H9 (cell line): Measurements from ENCODE around the gene RCN2. TPM values are rescaled to one million over a fixed set of nuclear protein-coding genes. Genes with fewer than 3 reads are reported as not detected.

ENCODE experiments used
- DNase-seq: peaks from one replicate; pipeline ENCODE4 v3.0.0-alpha.2; 2017
- H2AFZ ChIP-seq: one replicate; pipeline ENCODE4 v1.6.1; 2013; ENCODE audit warnings: mild to moderate bottlenecking, low read length, control low read depth, moderate library complexity
- H2AK5ac ChIP-seq: 2 replicates; pipeline ENCODE4 v1.6.1; 2013; ENCODE audit warnings: low read length, control low read depth, mixed read lengths; ENCODE audit not compliant: insufficient read length
- H2BK120ac ChIP-seq: one replicate; pipeline ENCODE4 v1.6.1; 2013; ENCODE audit warnings: low read depth, mild to moderate bottlenecking, low read length, control low read depth, inconsistent platforms; ENCODE audit not compliant: poor library complexity, severe bottlenecking
- H2BK12ac ChIP-seq: 2 replicates; pipeline ENCODE4 v1.6.1; 2013; ENCODE audit warnings: low read length, control low read depth, mixed read lengths, low read depth; ENCODE audit not compliant: insufficient read length
- H2BK15ac ChIP-seq: 2 replicates; pipeline ENCODE4 v1.6.1; 2013; ENCODE audit warnings: low read depth, low read length, control low read depth
- H2BK20ac ChIP-seq: one replicate; pipeline ENCODE4 v1.6.1; 2013; ENCODE audit warnings: low read depth, mild to moderate bottlenecking, low read length, control low read depth, inconsistent platforms; ENCODE audit not compliant: poor library complexity, severe bottlenecking
- H2BK5ac ChIP-seq: 2 replicates; pipeline ENCODE4 v1.6.1; 2013; ENCODE audit warnings: low read length, control low read depth, mixed read lengths; ENCODE audit not compliant: insufficient read length
- H3K14ac ChIP-seq: 2 replicates; pipeline ENCODE4 v1.6.1; 2013; ENCODE audit warnings: low read length, control low read depth; ENCODE audit not compliant: insufficient read depth
- H3K18ac ChIP-seq: 2 replicates; pipeline ENCODE4 v1.6.1; 2013; ENCODE audit warnings: low read depth, mild to moderate bottlenecking, mixed read lengths, low read length, control low read depth; ENCODE audit not compliant: insufficient read length
- H3K23ac ChIP-seq: 2 replicates; pipeline ENCODE4 v1.6.1; 2013; ENCODE audit warnings: low read length, control low read depth, mixed read lengths, low read depth; ENCODE audit not compliant: insufficient read length
- H3K23me2 ChIP-seq: 2 replicates; pipeline ENCODE4 v1.6.1; 2013; ENCODE audit warnings: low read depth, mild to moderate bottlenecking, mixed read lengths, low read length, control low read depth; ENCODE audit not compliant: insufficient read length, poor library complexity, severe bottlenecking
- H3K27ac ChIP-seq: 2 replicates; pipeline ENCODE4 v1.5.1; 2013; ENCODE audit warnings: low read length, control low read depth, mixed read lengths, low read depth; ENCODE audit not compliant: insufficient read length
- H3K27me3 ChIP-seq: 2 replicates; pipeline ENCODE4 v1.6.1; 2013; ENCODE audit warnings: low read length, control low read depth, inconsistent platforms; ENCODE audit not compliant: insufficient read depth
- H3K4ac ChIP-seq: 2 replicates; pipeline ENCODE4 v1.6.1; 2013; ENCODE audit warnings: low read depth, mild to moderate bottlenecking, control low read depth, inconsistent platforms, low read length, moderate library complexity
- H3K4me1 ChIP-seq: 2 replicates; pipeline ENCODE4 v1.6.1; 2013; ENCODE audit warnings: low read length, control low read depth, inconsistent platforms; ENCODE audit not compliant: insufficient read depth
- H3K4me2 ChIP-seq: 2 replicates; pipeline ENCODE4 v1.6.1; 2013; ENCODE audit warnings: low read length, control low read depth, mixed read lengths; ENCODE audit not compliant: insufficient read length, insufficient read depth
- H3K56ac ChIP-seq: 2 replicates; pipeline ENCODE4 v1.6.1; 2013; ENCODE audit warnings: low read depth, mild to moderate bottlenecking, mixed read lengths, low read length, control low read depth; ENCODE audit not compliant: insufficient read length
- H3K79me1 ChIP-seq: 2 replicates; pipeline ENCODE4 v1.6.1; 2013; ENCODE audit warnings: low read depth, mild to moderate bottlenecking, moderate library complexity, low read length, control low read depth, inconsistent platforms; ENCODE audit not compliant: insufficient read depth, poor library complexity, severe bottlenecking
- H3K79me2 ChIP-seq: 2 replicates; pipeline ENCODE4 v1.6.1; 2013; ENCODE audit warnings: low read length, control low read depth, inconsistent platforms; ENCODE audit not compliant: insufficient read depth
- H3K9ac ChIP-seq: 2 replicates; pipeline ENCODE4 v1.6.1; 2013; ENCODE audit warnings: low read length, control low read depth, mixed read lengths; ENCODE audit not compliant: insufficient read length; ENCODE audit errors: extremely low read depth
- H3K9me3 ChIP-seq: one replicate; pipeline ENCODE4 v1.6.1; 2013; ENCODE audit warnings: low read depth, low read length, inconsistent platforms; ENCODE audit not compliant: control insufficient read depth
- H3T11ph ChIP-seq: one replicate; pipeline ENCODE4 v1.6.1; 2013; ENCODE audit warnings: mild to moderate bottlenecking, low read length, control low read depth, inconsistent platforms
- H4K20me1 ChIP-seq: one replicate; pipeline ENCODE4 v1.6.1; 2013; ENCODE audit not compliant: control insufficient read depth, insufficient read length, insufficient read depth
- H4K5ac ChIP-seq: 2 replicates; pipeline ENCODE4 v1.6.1; 2013; ENCODE audit warnings: low read depth, mild to moderate bottlenecking, mixed read lengths, low read length, control low read depth; ENCODE audit not compliant: insufficient read length
- H4K8ac ChIP-seq: replicated peaks from 2 replicates; pipeline ENCODE4 v1.6.1; 2013; ENCODE audit warnings: low read length, control low read depth, mixed read lengths, low read depth; ENCODE audit not compliant: insufficient read length
- H4K91ac ChIP-seq: 2 replicates; pipeline ENCODE4 v1.6.1; 2013; ENCODE audit warnings: low read depth, mild to moderate bottlenecking, moderate library complexity, mixed read lengths, low read length, control low read depth; ENCODE audit not compliant: insufficient read length
- H3K27ac Mint-ChIP-seq, 3 experiments: 2 replicates in 2 of 3; 3 replicates in 1 of 3; pipeline ENCODE4 v1.8.0; 2020 to 2021; ENCODE audit warnings: mixed read lengths in 3 of 3, mild to moderate bottlenecking in 1 of 3, moderate library complexity in 1 of 3
- H3K27me3 Mint-ChIP-seq: 2 replicates; pipeline ENCODE4 v1.8.0; 2021; ENCODE audit warnings: low read depth, mild to moderate bottlenecking, moderate library complexity, mixed read lengths
- H3K36me3 Mint-ChIP-seq, 3 experiments: 2 replicates in 2 of 3; 3 replicates in 1 of 3; pipeline ENCODE4 v1.8.0; 2020 to 2021; ENCODE audit warnings: low read depth in 3 of 3, mixed read lengths in 3 of 3; ENCODE audit not compliant: insufficient read depth in 1 of 3
- H3K4me1 Mint-ChIP-seq, 2 experiments: 2 replicates each; pipeline ENCODE4 v1.8.0; 2020; ENCODE audit warnings: mixed read lengths in 2 of 2
- H3K4me3 Mint-ChIP-seq, 2 experiments: 2 replicates in 1 of 2; 3 replicates in 1 of 2; pipeline ENCODE4 v1.8.0; 2020 to 2021; ENCODE audit warnings: mild to moderate bottlenecking in 2 of 2, mixed read lengths in 2 of 2, moderate library complexity in 1 of 2
- H3K9me3 Mint-ChIP-seq, 2 experiments: 2 replicates in 1 of 2; 3 replicates in 1 of 2; pipeline ENCODE4 v1.8.0; 2020; ENCODE audit warnings: mild to moderate bottlenecking in 2 of 2, mixed read lengths in 2 of 2, moderate library complexity in 1 of 2
- CTCF ChIP-seq: fragments of 200-600 bp; sonication (generic); conservative IDR thresholded peaks from 3 replicates; pipeline ENCODE4 v1.8.0; 2021; ENCODE audit warnings: antibody characterized with exemption, mild to moderate bottlenecking
- WGBS: extraction: QIAGEN DNeasy Blood & Tissue Kit; methylation state at CpG from one replicate; pipeline ENCODE4 v1.1.7; 2013; ENCODE audit warnings: missing lambda C conversion rate, low lambda C conversion rate, mixed read lengths; ENCODE audit not compliant: insufficient read length; ENCODE audit errors: extremely low coverage; 5-methylcytosine and 5-hydroxymethylcytosine counted together
- total RNA-seq: library from RNA; stranded (reverse); gene quantifications from 2 replicates; pipeline ENCODE4 v1.2.1, GENCODE V29; 2021

The RCN2 gene
- total RNA-seq, 1 experiment from 2014 or later, result 139 TPM

- no CpG with 5 or more reads among the region's 6 CpGs for WGBS
- H4K8ac ChIP-seq, result no peak overlapping the region
- no peaks in the 10 kb centered on the region for H3K27me3 ChIP-seq
- H2AK5ac ChIP-seq, result no peak overlapping the region
- no peak overlapping the region for H3T11ph ChIP-seq
- H3K79me1 ChIP-seq, result no peaks in the 10 kb centered on the region
- no peak for TF ChIP-seq CTCF
- no peak overlapping the region for H3K4me3 Mint-ChIP-seq
- no peaks in the 10 kb centered on the region for H3K9me3 ChIP-seq
- H3K4me1 Mint-ChIP-seq, result no peaks in the 10 kb centered on the region
- H3K27ac Mint-ChIP-seq, result no peak overlapping the region; a peak in 1 of 7 replicates
- H3K36me3 Mint-ChIP-seq, result no peaks in the 10 kb centered on the region
- H2AFZ ChIP-seq, result no peak overlapping the region
- no peak overlapping the region for H2BK12ac ChIP-seq
- H3K56ac ChIP-seq, result no peak overlapping the region
- no peak overlapping the region for H2BK15ac ChIP-seq
- no peaks in the 10 kb centered on the region for H3K79me2 ChIP-seq
- no peak overlapping the region for H3K9ac ChIP-seq
- no peak for DNase-seq
- peaks cover 2% of the 10 kb centered on the region for H4K20me1 ChIP-seq
- no peak overlapping the region for H3K18ac ChIP-seq
- no peak overlapping the region for H3K23ac ChIP-seq
- no peak overlapping the region for H2BK20ac ChIP-seq
- no peaks in the 10 kb centered on the region for H3K23me2 ChIP-seq
- no peaks in the 10 kb centered on the region for H3K4me1 ChIP-seq
- no peak overlapping the region for H4K5ac ChIP-seq
- peaks cover 2% of the 10 kb centered on the region for H3K27me3 Mint-ChIP-seq
- H3K9me3 Mint-ChIP-seq, result no peaks in the 10 kb centered on the region
- H2BK5ac ChIP-seq, result no peak overlapping the region
- H3K27ac ChIP-seq, result no peak overlapping the region
- no peak overlapping the region for H4K91ac ChIP-seq
- no peak overlapping the region for H3K4me2 ChIP-seq
- H3K4ac ChIP-seq, result no peak overlapping the region
- no peak overlapping the region for H3K14ac ChIP-seq
- no peak overlapping the region for H2BK120ac ChIP-seq
Observed at GRCh38 chr15:76994496-76994895, 62.9 kb downstream of the RCN2 start.
